ENCODE measurements around the gene CCDC169.

Gene CCDC169

DNA sequence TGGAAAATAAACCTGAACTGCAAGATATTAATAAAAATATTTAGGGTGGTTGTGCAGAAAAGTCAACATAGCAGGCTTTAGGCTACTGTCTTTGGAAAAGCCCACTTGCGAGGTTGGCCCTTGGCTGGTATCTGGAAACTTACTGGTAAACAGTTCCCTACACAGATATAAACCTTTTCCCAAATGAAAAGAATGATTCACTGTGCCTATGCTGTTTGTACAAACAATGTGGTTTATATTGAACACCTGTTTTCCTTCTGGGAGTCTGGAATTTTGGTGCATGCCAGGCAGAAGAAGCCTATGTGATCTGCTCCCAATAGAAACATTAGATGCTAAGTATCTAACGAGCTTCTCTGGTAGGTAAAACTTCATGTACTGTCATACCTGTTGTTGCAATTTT lies 53.5 kb downstream of the CCDC169 start:
- DNase-seq (ENCODE audit: low read depth in 2 of 2), result no peak

GRCh38 chr13:36242761-36243160 lies 54.9 kb downstream of the CCDC169 start:
- no peak for DNase-seq (ENCODE audit: low read depth in 2 of 2)

GRCh38 chr13:36231236-36231635 lies 66.4 kb downstream of the CCDC169 start:
- DNase-seq (ENCODE audit: low read depth in 2 of 2), result no peak

DNA sequence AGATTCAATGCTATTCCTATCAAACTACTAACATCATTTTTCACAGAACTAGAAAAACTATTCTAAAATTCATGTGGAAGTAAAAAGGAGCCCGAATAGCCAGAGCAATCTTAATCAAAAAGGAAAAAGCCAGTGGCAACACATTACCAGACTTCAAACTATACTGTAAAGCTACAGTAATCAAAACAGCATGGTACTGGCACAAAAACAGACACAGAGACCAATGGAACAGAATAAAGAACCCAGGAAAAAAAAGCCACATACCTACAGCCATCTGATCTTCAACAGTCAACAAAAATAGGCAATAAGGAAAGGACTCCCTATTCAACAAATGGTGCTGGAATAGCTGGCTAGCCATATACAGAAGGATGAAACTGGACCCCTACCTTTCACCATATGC lies 72.9 kb downstream of the CCDC169 start:
- DNase-seq (ENCODE audit: low read depth in 2 of 2), result no peak

- no peak for DNase-seq (ENCODE audit: low read depth in 2 of 2)
Observed at GRCh38 chr13:36219883-36220282, 77.7 kb downstream of the CCDC169 start.

DNA sequence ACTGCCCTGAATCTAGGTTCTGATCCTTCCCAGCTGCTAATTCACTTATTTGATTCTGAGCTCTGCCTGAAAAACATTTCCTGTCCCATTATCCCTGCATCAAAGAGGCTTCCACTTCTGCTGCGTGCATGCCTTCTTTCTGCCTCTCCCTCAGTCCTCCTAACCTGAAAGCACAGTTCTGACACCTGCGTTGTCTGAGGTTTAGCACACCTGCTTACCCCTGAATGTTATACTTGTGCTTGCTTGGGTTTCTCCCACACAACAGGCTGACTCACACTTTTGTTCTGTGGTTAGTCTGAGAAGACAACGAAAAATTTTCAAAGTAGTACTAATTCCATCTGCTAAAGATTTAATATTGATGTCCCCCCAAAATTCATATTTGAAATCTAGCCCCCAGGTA lies 80.2 kb downstream of the CCDC169 start:
- no peak for DNase-seq (ENCODE audit: low read depth in 2 of 2)

DNA sequence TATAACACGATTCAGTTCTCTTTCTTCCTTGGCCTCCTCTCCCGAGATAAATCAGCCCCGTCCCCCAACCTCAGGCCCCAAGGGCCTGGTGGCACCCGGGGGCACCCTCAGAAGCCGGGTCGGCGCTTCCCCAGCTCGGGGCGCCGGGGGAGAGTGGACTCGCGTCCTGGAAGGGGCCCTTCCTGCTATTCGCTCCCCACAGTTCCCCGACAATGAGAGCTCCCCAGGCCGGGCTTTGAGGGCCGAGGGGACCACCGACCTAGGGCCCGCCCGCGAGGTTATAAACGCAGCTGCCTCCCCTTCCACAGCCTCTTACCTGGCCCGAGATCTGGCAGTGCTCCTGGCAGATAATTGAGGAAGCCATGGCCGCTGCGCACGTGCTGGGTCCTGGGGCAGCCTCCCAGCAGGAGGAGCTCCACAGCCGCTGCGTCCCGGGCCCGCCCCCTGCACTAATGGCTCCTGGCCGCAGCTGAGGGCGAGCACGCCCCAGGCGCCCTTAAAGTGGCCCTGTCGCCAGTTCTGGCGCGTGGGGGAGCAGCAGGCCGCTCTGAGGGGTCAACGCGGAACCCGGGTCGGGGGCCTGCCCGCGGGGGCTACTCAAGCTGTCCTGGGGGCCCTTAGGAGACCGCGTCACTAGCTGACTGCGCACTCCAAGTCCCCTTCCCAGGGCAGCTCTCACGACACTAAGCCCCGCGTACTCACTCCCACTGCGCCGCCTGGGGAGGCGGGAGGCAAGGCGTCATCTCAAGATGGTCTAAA lies 83.3 kb downstream of the CCDC169 start, which contains the start of gene SOHLH2:
SOHLH2 (minus strand) TSS at position 394 of the 759 bp plus-strand sequence; CDS start at position 364, 30 bp downstream.
- no peak for DNase-seq (ENCODE audit: low read depth in 2 of 2)

GRCh38 chr13:36212789-36213188 lies 84.8 kb downstream of the CCDC169 start:
- DNase-seq (ENCODE audit: low read depth in 2 of 2), result no peak

GRCh38 chr13:36211567-36211966 lies 86.0 kb downstream of the CCDC169 start:
- no peak for DNase-seq (ENCODE audit: low read depth in 2 of 2)

GRCh38 chr13:36210738-36211137 lies 86.9 kb downstream of the CCDC169 start:
- no peak for DNase-seq (ENCODE audit: low read depth in 2 of 2)

- DNase-seq (ENCODE audit: low read depth in 2 of 2), result no peak
Observed at GRCh38 chr13:36207672-36208071, 89.9 kb downstream of the CCDC169 start.

GRCh38 chr13:36193151-36193855 lies 104.3 kb downstream of the CCDC169 start:
- no peak for DNase-seq (ENCODE audit: low read depth in 2 of 2)

GRCh38 chr13:36192166-36192565 lies 105.4 kb downstream of the CCDC169 start:
- DNase-seq (ENCODE audit: low read depth in 2 of 2), result no peak

DNA sequence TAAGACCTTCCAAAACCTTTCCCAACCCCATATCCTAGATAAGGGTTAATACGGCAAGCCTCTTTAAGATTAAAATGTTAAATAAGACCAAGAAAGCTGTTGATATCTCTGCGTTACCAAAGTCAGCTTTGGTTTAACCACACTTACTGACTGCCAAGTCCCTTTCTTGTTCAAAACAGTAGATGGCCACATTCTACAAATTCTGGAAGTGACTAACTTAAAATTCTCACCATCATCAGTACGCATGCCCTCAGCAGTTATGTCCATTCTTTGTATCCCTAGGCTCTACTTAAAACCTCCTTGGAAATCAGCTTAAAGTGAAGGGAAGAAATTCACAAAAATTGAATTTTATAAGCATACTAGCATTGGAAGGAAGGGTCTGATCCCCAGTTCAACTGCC lies 106.8 kb downstream of the CCDC169 start:
- no peak for DNase-seq (ENCODE audit: low read depth in 2 of 2)

GRCh38 chr13:36188441-36188840 lies 109.2 kb downstream of the CCDC169 start:
- DNase-seq (ENCODE audit: low read depth in 2 of 2), result no peak

DNA sequence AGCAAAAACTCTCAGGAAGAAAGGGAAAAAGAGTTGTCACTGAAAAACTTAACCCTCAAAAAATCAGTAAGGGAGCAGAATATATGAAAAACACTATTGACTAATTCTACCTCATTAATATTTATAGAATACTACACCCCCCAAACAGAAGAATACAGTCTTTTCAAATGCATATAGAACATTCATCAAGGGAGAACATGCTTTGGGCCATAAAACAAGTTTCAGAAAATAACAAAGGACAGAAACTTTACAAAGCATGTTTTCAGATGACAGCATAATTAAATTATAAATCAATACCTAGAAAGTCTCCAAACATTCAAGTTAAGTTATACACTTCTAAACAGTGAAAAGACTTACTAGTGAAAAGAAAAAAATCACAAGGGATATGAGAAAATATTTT lies 113.7 kb downstream of the CCDC169 start:
- DNase-seq (ENCODE audit: low read depth in 2 of 2), result no peak

Measured in stimulated activated CD8-positive, alpha-beta memory T cell treated with anti-CD3 and anti-CD28 coated beads, Interleukin-7, amount 100 ng/mL, for 4 hours (primary cell).